B cell (primary cell): ENCODE data around the gene KCND2. TPM values are rescaled to one million over a fixed set of nuclear protein-coding genes. Genes with fewer than 3 reads are reported as not detected.

Source experiments
- ATAC-seq: fragments of 200-7000 bp; cut with Tn5 transposase; one replicate; pipeline ENCODE4 v1.10.0; 2021; ENCODE audit warnings: low read depth, mild to moderate bottlenecking, moderate number of reproducible peaks, moderate library complexity
- CTCF ChIA-PET: fragments of 350-600 bp; sonication (Branson Sonifier 250); formaldehyde crosslinking; loops from one replicate; lab custom pipeline; 2021; ENCODE audit warnings: antibody characterized with exemption, inconsistent platforms; lab: Charles Lee
- POLR2A ChIA-PET: fragments of 350-600 bp; sonication (Branson Sonifier 250); formaldehyde crosslinking; loops from one replicate; lab custom pipeline; 2021; ENCODE audit warnings: antibody characterized with exemption; lab: Charles Lee
- DNase-seq: peaks from one replicate; pipeline ENCODE4 v3.0.0; 2013
- H2AFZ ChIP-seq: 2 replicates; pipeline ENCODE4 v1.6.1; 2012; ENCODE audit warnings: mild to moderate bottlenecking, low read depth, low read length; ENCODE audit not compliant: insufficient read depth, poor library complexity, severe bottlenecking
- H3K27ac ChIP-seq, 2 donors: 1 replicate in 1 of 2; 2 replicates in 1 of 2; pipeline ENCODE4 v1.5.1; 2012 to 2013; ENCODE audit warnings: low read length in 2 of 2, mild to moderate bottlenecking in 2 of 2, moderate library complexity in 1 of 2
- H3K27me3 ChIP-seq, 4 experiments: fragments of 200-600 bp in 1 of 4; sonication (generic) in 1 of 4; replicated peaks in 1 of 4; 1 replicate in 2 of 4; 2 replicates in 2 of 4; pipeline versions ENCODE4 v1.6.1 to v1.7.0; 2013 to 2016; ENCODE audit warnings: low read length in 3 of 4, mild to moderate bottlenecking in 2 of 4, mixed read lengths in 1 of 4, moderate library complexity in 1 of 4; ENCODE audit not compliant: insufficient read depth in 4 of 4, control insufficient read depth in 3 of 4; ENCODE audit errors: control extremely low read depth in 1 of 4
- H3K36me3 ChIP-seq, 2 experiments: replicated peaks in 1 of 2; 1 replicate in 1 of 2; 2 replicates in 1 of 2; pipeline versions ENCODE4 v1.6.1 to v1.7.1; 2013; ENCODE audit warnings: low read length in 1 of 2; ENCODE audit not compliant: insufficient read depth in 2 of 2, control insufficient read depth in 1 of 2; ENCODE audit errors: control extremely low read depth in 1 of 2, extremely low read depth in 1 of 2
- H3K4me1 ChIP-seq, 2 donors: fragments of 200-600 bp in 1 of 2; sonication (generic) in 1 of 2; 1 replicate in 1 of 2; 2 replicates in 1 of 2; pipeline versions ENCODE4 v1.5.1 to v1.6.1; 2013 to 2017; ENCODE audit warnings: low read length in 2 of 2; ENCODE audit not compliant: control insufficient read depth in 2 of 2, insufficient read depth in 2 of 2
- H3K4me2 ChIP-seq: replicated peaks from 2 replicates; pipeline ENCODE3; 2012; ENCODE audit warnings: mild to moderate bottlenecking, low read depth, low read length; ENCODE audit not compliant: poor library complexity, severe bottlenecking
- H3K4me3 ChIP-seq, 5 experiments: fragments of 200-600 bp in 1 of 5; sonication (generic) in 1 of 5; 1 replicate in 3 of 5; 2 replicates in 2 of 5; pipeline versions ENCODE4 v1.5.1 to v1.7.0; 2011 to 2016; ENCODE audit warnings: low read length in 4 of 5, mild to moderate bottlenecking in 4 of 5, low read depth in 2 of 5, control low read depth in 1 of 5, moderate library complexity in 1 of 5; ENCODE audit not compliant: insufficient read depth in 1 of 5; ENCODE audit errors: control extremely low read depth in 1 of 5, extremely low read depth in 1 of 5
- H3K79me2 ChIP-seq: fragments of 200-600 bp; sonication (generic); one replicate; pipeline ENCODE4 v1.6.0; 2016; ENCODE audit warnings: low read length; ENCODE audit not compliant: control insufficient read depth, insufficient read depth
- H3K9ac ChIP-seq: fragments of 200-600 bp; sonication (generic); 2 replicates; pipeline ENCODE4 v1.6.1; 2017; ENCODE audit warnings: mild to moderate bottlenecking, low read length, moderate library complexity
- H3K9me3 ChIP-seq, 3 donors: one replicate each; pipeline versions ENCODE4 v1.6.1 to v1.7.1; 2013; ENCODE audit warnings: low read length in 2 of 3; ENCODE audit not compliant: control insufficient read depth in 2 of 3, insufficient read depth in 1 of 3; ENCODE audit errors: control extremely low read depth in 1 of 3
- H4K20me1 ChIP-seq: 2 replicates; pipeline ENCODE4 v1.6.0; 2012; ENCODE audit warnings: mild to moderate bottlenecking, low read length; ENCODE audit not compliant: insufficient read depth, control insufficient read depth, poor library complexity, severe bottlenecking
- H3K27ac Mint-ChIP-seq: one replicate; pipeline ENCODE4 v1.8.0; 2021; ENCODE audit warnings: mixed read lengths
- H3K27me3 Mint-ChIP-seq: one replicate; pipeline ENCODE4 v1.8.0; 2021; ENCODE audit warnings: mixed read lengths
- H3K4me1 Mint-ChIP-seq: one replicate; pipeline ENCODE4 v1.8.0; 2021; ENCODE audit warnings: mixed read lengths
- H3K4me3 Mint-ChIP-seq: one replicate; pipeline ENCODE4 v1.8.0; 2021; ENCODE audit warnings: mixed read lengths
- H3K9me3 Mint-ChIP-seq: one replicate; pipeline ENCODE4 v1.8.0; 2022; ENCODE audit warnings: mixed read lengths; ENCODE audit not compliant: insufficient read depth
- CTCF ChIP-seq: fragments of 200-600 bp; IDR thresholded peaks from one replicate; pipeline ENCODE4 v1.8.0; 2022; ENCODE audit warnings: antibody characterized with exemption, mild to moderate bottlenecking
- EZH2 ChIP-seq: IDR thresholded peaks from 2 replicates; pipeline ENCODE4 v1.6.1; 2012; ENCODE audit warnings: borderline replicate concordance, low read depth, mild to moderate bottlenecking, moderate library complexity, low read length; ENCODE audit not compliant: insufficient read depth, poor library complexity, severe bottlenecking
- WGBS: methylation state at CpG from one replicate; pipeline ENCODE4 v1.1.5; 2013; ENCODE audit warnings: missing lambda C conversion rate; ENCODE audit not compliant: insufficient coverage; 5-methylcytosine and 5-hydroxymethylcytosine counted together
- intact Hi-C: fragments of 100-400 bp; cut with micrococcal nuclease; formaldehyde crosslinking; loops from one replicate; pipeline ENCODE4 v1.10.0; 2022
- polyA plus RNA-seq: library from polyadenylated mRNA; depleted of rRNA; stranded (reverse); fragments of >200 nt; gene quantifications from 2 replicates; pipeline ENCODE4 v1.2.3, GENCODE V29; 2012
- total RNA-seq, 2 donors: library from RNA; stranded (reverse); fragments of 120-200 nt in 1 of 2; gene quantifications; 1 replicate in 1 of 2; 2 replicates in 1 of 2; pipeline versions ENCODE4 v1.2.3 to v1.2.4, GENCODE V29; 2013 to 2022

KCND2 gene
- total and polyA plus RNA-seq, 2 donors (not counting 1 experiment from before 2014, with no cell fraction given): not detected

GRCh38 chr7:120723465-120724385 lies 450.8 kb downstream of the KCND2 start:
- ATAC-seq (no peak), DNase-seq (no peak)
- H3K27me3 ChIP-seq: no peaks in the 10 kb centered on the region
- POLR2A ChIA-PET: no interaction called here
- no peak overlapping the region for H3K4me2 ChIP-seq
- H3K9ac ChIP-seq: no peak overlapping the region
- H3K4me1 Mint-ChIP-seq: no peaks in the 10 kb centered on the region
- no peaks in the 10 kb centered on the region for H3K9me3 ChIP-seq
- no peaks in the 10 kb centered on the region for H3K9me3 Mint-ChIP-seq
- H3K27ac Mint-ChIP-seq: no peak overlapping the region
- intact Hi-C loops: no loop called here
- no peaks in the 10 kb centered on the region for H3K79me2 ChIP-seq
- TF ChIP-seq EZH2: no peak
- TF ChIP-seq CTCF: no peak
- no peaks in the 10 kb centered on the region for H4K20me1 ChIP-seq
- WGBS: no CpG with 5 or more reads among the region's 1 CpG
- no peak overlapping the region for H3K4me3 Mint-ChIP-seq
- H2AFZ ChIP-seq: no peak overlapping the region
- H3K27ac ChIP-seq: no peak overlapping the region
- no peak overlapping the region for H3K4me3 ChIP-seq
- no peaks in the 10 kb centered on the region for H3K4me1 ChIP-seq
- H3K36me3 ChIP-seq: no peaks in the 10 kb centered on the region
- no peaks in the 10 kb centered on the region for H3K27me3 Mint-ChIP-seq
- CTCF ChIA-PET: no interaction called here

- no CpG with 5 or more reads among the region's 2 CpGs for WGBS
- Histone ChIP-seq H3K27ac (no peak overlapping the region), H3K4me3 (no peak overlapping the region), H3K36me3 (no peaks in the 10 kb centered on the region), H3K79me2 (no peaks in the 10 kb centered on the region), H3K4me2 (no peak overlapping the region), H3K27me3 (no peaks in the 10 kb centered on the region), H4K20me1 (no peaks in the 10 kb centered on the region), H3K4me1 (no peaks in the 10 kb centered on the region), H3K9ac (no peak overlapping the region), H2AFZ (no peak overlapping the region), H3K9me3 (no peaks in the 10 kb centered on the region)
- intact Hi-C loops: no loop called here
- DNase-seq (no peak), ATAC-seq (no peak)
- Mint-ChIP-seq H3K4me1 (no peaks in the 10 kb centered on the region), H3K9me3 (no peaks in the 10 kb centered on the region), H3K4me3 (no peak overlapping the region), H3K27ac (no peak overlapping the region), H3K27me3 (no peaks in the 10 kb centered on the region)
- POLR2A ChIA-PET: no interaction called here
- CTCF ChIA-PET: no interaction called here
- TF ChIP-seq CTCF: no peak
- TF ChIP-seq EZH2: no peak
Observed at GRCh38 chr7:120724448-120724847, 451.5 kb downstream of the KCND2 start.
